ENCODE measurements around the gene MDGA2.

DNA sequence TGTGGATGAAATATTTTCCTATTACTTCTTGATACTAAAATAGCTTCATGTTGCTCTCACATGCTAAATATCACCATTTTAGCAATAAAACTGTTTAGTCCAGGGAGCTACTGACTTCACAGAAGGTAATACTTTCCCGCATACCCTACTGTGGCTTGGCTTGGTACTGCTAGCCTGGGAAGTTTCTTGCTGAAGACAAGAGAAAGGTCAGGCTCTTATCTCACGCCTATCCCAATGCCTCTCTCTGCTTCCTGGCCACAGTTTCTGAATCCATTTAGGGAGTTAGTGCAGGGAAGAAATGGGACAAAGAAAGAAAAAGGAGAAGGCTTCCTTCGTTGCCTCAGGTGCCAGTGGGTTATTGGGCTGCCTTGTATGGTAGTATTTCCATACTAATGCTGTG is 228.3 kb downstream of the MDGA2 start:
- TF ChIP-seq, protein P1, sequence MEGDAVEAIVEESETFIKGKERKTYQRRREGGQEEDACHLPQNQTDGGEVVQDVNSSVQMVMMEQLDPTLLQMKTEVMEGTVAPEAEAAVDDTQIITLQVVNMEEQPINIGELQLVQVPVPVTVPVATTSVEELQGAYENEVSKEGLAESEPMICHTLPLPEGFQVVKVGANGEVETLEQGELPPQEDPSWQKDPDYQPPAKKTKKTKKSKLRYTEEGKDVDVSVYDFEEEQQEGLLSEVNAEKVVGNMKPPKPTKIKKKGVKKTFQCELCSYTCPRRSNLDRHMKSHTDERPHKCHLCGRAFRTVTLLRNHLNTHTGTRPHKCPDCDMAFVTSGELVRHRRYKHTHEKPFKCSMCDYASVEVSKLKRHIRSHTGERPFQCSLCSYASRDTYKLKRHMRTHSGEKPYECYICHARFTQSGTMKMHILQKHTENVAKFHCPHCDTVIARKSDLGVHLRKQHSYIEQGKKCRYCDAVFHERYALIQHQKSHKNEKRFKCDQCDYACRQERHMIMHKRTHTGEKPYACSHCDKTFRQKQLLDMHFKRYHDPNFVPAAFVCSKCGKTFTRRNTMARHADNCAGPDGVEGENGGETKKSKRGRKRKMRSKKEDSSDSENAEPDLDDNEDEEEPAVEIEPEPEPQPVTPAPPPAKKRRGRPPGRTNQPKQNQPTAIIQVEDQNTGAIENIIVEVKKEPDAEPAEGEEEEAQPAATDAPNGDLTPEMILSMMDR (IDR thresholded peaks at IDR 0.05) = no peak
- no peak for TF ChIP-seq POLR2A (IDR thresholded peaks at IDR 0.05)

Measured in Peyer's patch (tissue), 4 donors.